Activated naive CD8-positive, alpha-beta T cell treated with anti-CD3 and anti-CD28 coated beads for 36 hours (primary cell): ENCODE results near the gene LRIT2. TPM values are rescaled to one million over a fixed set of nuclear protein-coding genes. Genes with fewer than 3 reads are reported as not detected.
A peak's percentile ranks its signal among the peaks of the same experiment; 100 is the strongest.
"Not testable (repeated sequence)": the region's sequence is repeated elsewhere in the genome, so short reads cannot be mapped to it uniquely, and the experiment has no call there.

Experiments used
- DNase-seq: peaks from one replicate; pipeline ENCODE4 v3.0.0; 2021
- H3K27ac Mint-ChIP-seq: one replicate; pipeline ENCODE4 v1.8.0; 2022; ENCODE audit warnings: mild to moderate bottlenecking, moderate library complexity, mixed read lengths
- H3K27me3 Mint-ChIP-seq: one replicate; pipeline ENCODE4 v1.8.0; 2022; ENCODE audit warnings: mild to moderate bottlenecking, mixed read lengths
- H3K36me3 Mint-ChIP-seq: one replicate; pipeline ENCODE4 v1.8.0; 2021; ENCODE audit warnings: mild to moderate bottlenecking, mixed read lengths
- H3K4me1 Mint-ChIP-seq: one replicate; pipeline ENCODE4 v1.8.0; 2021; ENCODE audit warnings: mixed read lengths
- H3K4me3 Mint-ChIP-seq: one replicate; pipeline ENCODE4 v1.8.0; 2022; ENCODE audit warnings: mild to moderate bottlenecking, moderate library complexity, mixed read lengths
- H3K9me3 Mint-ChIP-seq: one replicate; pipeline ENCODE4 v1.8.0; 2022; ENCODE audit warnings: mixed read lengths
- total RNA-seq, 2 experiments: library from RNA; stranded (reverse); gene quantifications; one replicate each; pipeline ENCODE4 v1.2.3, GENCODE V29; 2021

The LRIT2 gene
- total RNA-seq, 2 experiments from 2014 or later = not detected

GRCh38 chr10:84188815-84189214, 36.5 kb downstream of the LRIT2 start:
- no peak overlapping the region for H3K27ac Mint-ChIP-seq
- DNase-seq = no peak
- peaks cover 6% of the 10 kb centered on the region for H3K27me3 Mint-ChIP-seq
- no peak overlapping the region for H3K4me3 Mint-ChIP-seq
- H3K4me1 Mint-ChIP-seq = peaks cover 11% of the 10 kb centered on the region
- no peaks in the 10 kb centered on the region for H3K9me3 Mint-ChIP-seq
- H3K36me3 Mint-ChIP-seq = no peaks in the 10 kb centered on the region

- H3K4me3 Mint-ChIP-seq = no peak overlapping the region
- H3K36me3 Mint-ChIP-seq = no peaks in the 10 kb centered on the region
- DNase-seq = no peak
- peaks cover 2% of the 10 kb centered on the region for H3K4me1 Mint-ChIP-seq
- H3K9me3 Mint-ChIP-seq = no peaks in the 10 kb centered on the region
- no peaks in the 10 kb centered on the region for H3K27me3 Mint-ChIP-seq
- no peak overlapping the region for H3K27ac Mint-ChIP-seq
Observed at GRCh38 chr10:84185526-84186175, 39.7 kb downstream of the LRIT2 start.

GRCh38 chr10:84184517-84184916, 40.8 kb downstream of the LRIT2 start:
- no peaks in the 10 kb centered on the region for H3K4me1 Mint-ChIP-seq
- H3K4me3 Mint-ChIP-seq = no peak overlapping the region
- no peaks in the 10 kb centered on the region for H3K36me3 Mint-ChIP-seq
- H3K27ac Mint-ChIP-seq = no peak overlapping the region
- no peak for DNase-seq
- no peaks in the 10 kb centered on the region for H3K27me3 Mint-ChIP-seq
- no peaks in the 10 kb centered on the region for H3K9me3 Mint-ChIP-seq

GRCh38 chr10:84181631-84182030, 43.7 kb downstream of the LRIT2 start:
- Mint-ChIP-seq H3K27me3 (no peaks in the 10 kb centered on the region), H3K4me1 (peaks cover 6% of the 10 kb centered on the region), H3K9me3 (no peaks in the 10 kb centered on the region), H3K36me3 (no peaks in the 10 kb centered on the region), H3K4me3 (no peak overlapping the region), H3K27ac (no peak overlapping the region)
- DNase-seq = no peak

GRCh38 chr10:84180386-84180785, 45.0 kb downstream of the LRIT2 start:
- not testable (repeated sequence) for H3K4me1 Mint-ChIP-seq, H3K27me3 Mint-ChIP-seq, DNase-seq, H3K36me3 Mint-ChIP-seq, H3K9me3 Mint-ChIP-seq, H3K4me3 Mint-ChIP-seq, H3K27ac Mint-ChIP-seq

- Mint-ChIP-seq H3K36me3 (no peaks in the 10 kb centered on the region), H3K27me3 (no peaks in the 10 kb centered on the region), H3K9me3 (no peaks in the 10 kb centered on the region), H3K4me3 (no peak overlapping the region), H3K27ac (no peak overlapping the region), H3K4me1 (peaks cover 8% of the 10 kb centered on the region)
- DNase-seq = no peak
Observed at GRCh38 chr10:84179059-84179710, 46.2 kb downstream of the LRIT2 start.

- H3K36me3 Mint-ChIP-seq = no peaks in the 10 kb centered on the region
- no peak overlapping the region for H3K27ac Mint-ChIP-seq
- no peak for DNase-seq
- no peaks in the 10 kb centered on the region for H3K27me3 Mint-ChIP-seq
- H3K4me3 Mint-ChIP-seq = no peak overlapping the region
- peaks cover 8% of the 10 kb centered on the region for H3K4me1 Mint-ChIP-seq
- H3K9me3 Mint-ChIP-seq = no peaks in the 10 kb centered on the region
Observed at GRCh38 chr10:84178160-84178609, 47.2 kb downstream of the LRIT2 start.

GRCh38 chr10:84177541-84178141, 47.7 kb downstream of the LRIT2 start:
- Mint-ChIP-seq H3K9me3 (no peaks in the 10 kb centered on the region), H3K4me3 (no peak overlapping the region), H3K27ac (no peak overlapping the region), H3K4me1 (peaks cover 8% of the 10 kb centered on the region), H3K27me3 (no peaks in the 10 kb centered on the region), H3K36me3 (no peaks in the 10 kb centered on the region)
- DNase-seq = peak; percentile 34

GRCh38 chr10:84176836-84177474, 48.4 kb downstream of the LRIT2 start:
- peaks cover 8% of the 10 kb centered on the region for H3K4me1 Mint-ChIP-seq
- H3K4me3 Mint-ChIP-seq = no peak overlapping the region
- peak overlapping the region; percentile 30 for H3K27ac Mint-ChIP-seq
- no peak for DNase-seq
- H3K27me3 Mint-ChIP-seq = no peaks in the 10 kb centered on the region
- no peaks in the 10 kb centered on the region for H3K9me3 Mint-ChIP-seq
- H3K36me3 Mint-ChIP-seq = no peaks in the 10 kb centered on the region

GRCh38 chr10:84176351-84176750, 49.0 kb downstream of the LRIT2 start:
- H3K27ac Mint-ChIP-seq = peak overlapping the region; percentile 30
- no peaks in the 10 kb centered on the region for H3K36me3 Mint-ChIP-seq
- H3K9me3 Mint-ChIP-seq = no peaks in the 10 kb centered on the region
- DNase-seq = no peak
- no peaks in the 10 kb centered on the region for H3K27me3 Mint-ChIP-seq
- no peak overlapping the region for H3K4me3 Mint-ChIP-seq
- peaks cover 8% of the 10 kb centered on the region for H3K4me1 Mint-ChIP-seq

GRCh38 chr10:84175436-84175835, 49.9 kb downstream of the LRIT2 start:
- Mint-ChIP-seq H3K27me3 (no peaks in the 10 kb centered on the region), H3K27ac (no peak overlapping the region), H3K36me3 (no peaks in the 10 kb centered on the region), H3K4me3 (no peak overlapping the region), H3K9me3 (no peaks in the 10 kb centered on the region), H3K4me1 (peaks cover 8% of the 10 kb centered on the region)
- DNase-seq = no peak

GRCh38 chr10:84173501-84173929, 51.8 kb downstream of the LRIT2 start, which contains the start of gene GPR15LG:
Gene GPR15LG, plus strand, starts transcription at chr10:84173801. Its CDS starts 51 bp downstream, at chr10:84173852.
- H3K27ac Mint-ChIP-seq = no peak within 1 kb of the TSS

GRCh38 chr10:84172467-84173356, 52.6 kb downstream of the LRIT2 start:
- no peak for DNase-seq
- H3K4me3 Mint-ChIP-seq = no peak overlapping the region
- H3K27ac Mint-ChIP-seq = no peak overlapping the region
- peaks cover 8% of the 10 kb centered on the region for H3K4me1 Mint-ChIP-seq
- no peaks in the 10 kb centered on the region for H3K27me3 Mint-ChIP-seq
- no peaks in the 10 kb centered on the region for H3K9me3 Mint-ChIP-seq
- H3K36me3 Mint-ChIP-seq = no peaks in the 10 kb centered on the region

More at GRCh38 chr10:84173501-84173929, 51.8 kb downstream of the LRIT2 start, which contains the start of gene GPR15LG:
- H3K4me1 Mint-ChIP-seq = peaks cover 8% of the 10 kb centered on the region
- H3K9me3 Mint-ChIP-seq = no peaks in the 10 kb centered on the region
- no peaks in the 10 kb centered on the region for H3K36me3 Mint-ChIP-seq
- H3K4me3 Mint-ChIP-seq = no peak within 1 kb of the TSS
- DNase-seq = no peak
- H3K27me3 Mint-ChIP-seq = no peaks in the 10 kb centered on the region

- H3K4me1 Mint-ChIP-seq, DNase-seq, H3K4me3 Mint-ChIP-seq, H3K9me3 Mint-ChIP-seq, H3K36me3 Mint-ChIP-seq, H3K27ac Mint-ChIP-seq, H3K27me3 Mint-ChIP-seq: not testable (repeated sequence)
Observed at GRCh38 chr10:84171700-84172466, 53.5 kb downstream of the LRIT2 start.
